Glutamatergic neuron (in vitro differentiated cells): ENCODE data around the gene PALMD. TPM values are rescaled to one million over a fixed set of nuclear protein-coding genes. Genes with fewer than 3 reads are reported as not detected.

Experiments
- DNase-seq: peaks from one replicate; pipeline ENCODE4 v3.0.0; 2022
- H3K27ac Mint-ChIP-seq: one replicate; pipeline ENCODE4 v1.8.0; 2020; ENCODE audit warnings: mild to moderate bottlenecking, mixed read lengths, inconsistent platforms; ENCODE audit not compliant: unreplicated experiment
- H3K27me3 Mint-ChIP-seq: one replicate; pipeline ENCODE4 v1.8.0; 2020; ENCODE audit warnings: mild to moderate bottlenecking, moderate library complexity, mixed read lengths, inconsistent platforms; ENCODE audit not compliant: unreplicated experiment
- H3K36me3 Mint-ChIP-seq: one replicate; pipeline ENCODE4 v1.8.0; 2020; ENCODE audit warnings: mild to moderate bottlenecking, mixed read lengths, inconsistent platforms; ENCODE audit not compliant: unreplicated experiment
- H3K4me1 Mint-ChIP-seq: one replicate; pipeline ENCODE4 v1.8.0; 2020; ENCODE audit warnings: mild to moderate bottlenecking, low read depth, mixed read lengths, inconsistent platforms; ENCODE audit not compliant: unreplicated experiment
- H3K4me3 Mint-ChIP-seq: one replicate; pipeline ENCODE4 v1.8.0; 2020; ENCODE audit warnings: mild to moderate bottlenecking, mixed read lengths, inconsistent platforms; ENCODE audit not compliant: unreplicated experiment
- H3K9me3 Mint-ChIP-seq: one replicate; pipeline ENCODE4 v1.8.0; 2020; ENCODE audit warnings: mild to moderate bottlenecking, moderate library complexity, mixed read lengths, inconsistent platforms; ENCODE audit not compliant: unreplicated experiment
- total RNA-seq: library from RNA; stranded (reverse); fragmentation: NEBNext Ultra II Directional; extraction: Animal tissue kit (Norgen Biotek cat#: 25700); gene quantifications from one replicate; pipeline ENCODE4 v1.2.1, GENCODE V29; 2021; ENCODE audit not compliant: unreplicated experiment
- TF ChIP-seq, protein P1 (sequence below): fragments of 200-600 bp; sonication (generic); IDR thresholded peaks from one replicate; pipeline ENCODE4 v1.5.0; 2021; ENCODE audit not compliant: partially characterized antibody, unreplicated experiment

The PALMD gene
- total RNA-seq, 1 donor from 2014 or later = 5.1 TPM

DNA sequence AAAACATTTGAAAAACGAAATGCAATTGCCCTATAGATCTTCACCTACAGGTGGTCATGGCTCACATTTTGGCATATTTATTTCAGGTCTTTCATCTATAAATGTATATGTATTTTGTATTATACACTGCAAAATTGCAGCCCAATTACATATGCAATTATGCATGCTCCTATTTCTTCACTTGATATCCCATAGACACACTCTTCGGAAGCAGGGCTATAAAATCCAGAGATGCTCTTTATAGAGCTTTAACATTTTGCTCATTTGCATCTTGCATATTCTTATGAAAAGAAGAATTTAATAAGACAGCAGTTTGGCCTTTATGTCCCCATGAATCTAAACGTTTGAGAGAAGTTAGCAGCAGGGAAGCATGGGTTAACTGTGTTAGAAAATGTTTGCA, 44.7 kb upstream of the PALMD start:
- Mint-ChIP-seq H3K27me3 (no peaks in the 10 kb centered on the region), H3K27ac (no peak overlapping the region), H3K4me1 (no peaks in the 10 kb centered on the region), H3K36me3 (no peaks in the 10 kb centered on the region), H3K9me3 (no peaks in the 10 kb centered on the region), H3K4me3 (no peak overlapping the region)
- TF ChIP-seq, protein P1, sequence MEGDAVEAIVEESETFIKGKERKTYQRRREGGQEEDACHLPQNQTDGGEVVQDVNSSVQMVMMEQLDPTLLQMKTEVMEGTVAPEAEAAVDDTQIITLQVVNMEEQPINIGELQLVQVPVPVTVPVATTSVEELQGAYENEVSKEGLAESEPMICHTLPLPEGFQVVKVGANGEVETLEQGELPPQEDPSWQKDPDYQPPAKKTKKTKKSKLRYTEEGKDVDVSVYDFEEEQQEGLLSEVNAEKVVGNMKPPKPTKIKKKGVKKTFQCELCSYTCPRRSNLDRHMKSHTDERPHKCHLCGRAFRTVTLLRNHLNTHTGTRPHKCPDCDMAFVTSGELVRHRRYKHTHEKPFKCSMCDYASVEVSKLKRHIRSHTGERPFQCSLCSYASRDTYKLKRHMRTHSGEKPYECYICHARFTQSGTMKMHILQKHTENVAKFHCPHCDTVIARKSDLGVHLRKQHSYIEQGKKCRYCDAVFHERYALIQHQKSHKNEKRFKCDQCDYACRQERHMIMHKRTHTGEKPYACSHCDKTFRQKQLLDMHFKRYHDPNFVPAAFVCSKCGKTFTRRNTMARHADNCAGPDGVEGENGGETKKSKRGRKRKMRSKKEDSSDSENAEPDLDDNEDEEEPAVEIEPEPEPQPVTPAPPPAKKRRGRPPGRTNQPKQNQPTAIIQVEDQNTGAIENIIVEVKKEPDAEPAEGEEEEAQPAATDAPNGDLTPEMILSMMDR = no peak
- DNase-seq = no peak

DNA sequence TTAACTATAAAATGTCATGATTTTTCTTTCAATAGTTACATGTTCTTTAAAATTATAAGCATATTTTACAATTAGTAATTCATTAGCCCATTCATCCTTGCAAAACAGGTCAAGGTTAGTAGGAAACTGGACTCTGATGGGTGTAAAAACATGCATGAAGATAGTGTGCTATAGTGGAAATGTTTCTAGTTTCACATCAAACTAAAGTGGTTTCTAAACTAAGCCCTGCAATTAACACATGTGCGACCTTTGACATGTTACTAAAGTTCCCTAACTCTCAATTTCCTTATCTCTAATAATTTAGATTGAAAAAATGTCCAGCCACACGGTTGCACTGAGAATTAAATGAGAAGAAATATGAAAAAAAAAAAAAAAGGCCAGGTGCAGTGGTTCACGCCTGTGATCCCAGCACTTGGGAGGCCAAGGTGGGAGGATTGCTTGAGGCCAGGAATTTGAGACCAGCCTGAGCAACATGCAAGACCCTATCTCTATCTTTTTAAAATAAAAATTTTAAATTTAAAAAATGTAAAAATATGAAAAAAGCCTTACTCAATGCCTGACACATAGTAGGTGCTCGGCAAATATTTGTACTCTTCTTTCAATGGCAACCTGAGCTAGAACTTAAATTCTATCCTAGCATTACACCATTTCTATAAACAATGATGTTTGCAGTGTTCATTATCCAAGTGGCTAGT, 44.1 kb upstream of the PALMD start:
- Mint-ChIP-seq H3K27me3 (no peaks in the 10 kb centered on the region), H3K4me1 (no peaks in the 10 kb centered on the region), H3K9me3 (no peaks in the 10 kb centered on the region), H3K4me3 (no peak overlapping the region), H3K27ac (no peak overlapping the region), H3K36me3 (no peaks in the 10 kb centered on the region)
- no peak for DNase-seq
- TF ChIP-seq, protein P1 = no peak

DNA sequence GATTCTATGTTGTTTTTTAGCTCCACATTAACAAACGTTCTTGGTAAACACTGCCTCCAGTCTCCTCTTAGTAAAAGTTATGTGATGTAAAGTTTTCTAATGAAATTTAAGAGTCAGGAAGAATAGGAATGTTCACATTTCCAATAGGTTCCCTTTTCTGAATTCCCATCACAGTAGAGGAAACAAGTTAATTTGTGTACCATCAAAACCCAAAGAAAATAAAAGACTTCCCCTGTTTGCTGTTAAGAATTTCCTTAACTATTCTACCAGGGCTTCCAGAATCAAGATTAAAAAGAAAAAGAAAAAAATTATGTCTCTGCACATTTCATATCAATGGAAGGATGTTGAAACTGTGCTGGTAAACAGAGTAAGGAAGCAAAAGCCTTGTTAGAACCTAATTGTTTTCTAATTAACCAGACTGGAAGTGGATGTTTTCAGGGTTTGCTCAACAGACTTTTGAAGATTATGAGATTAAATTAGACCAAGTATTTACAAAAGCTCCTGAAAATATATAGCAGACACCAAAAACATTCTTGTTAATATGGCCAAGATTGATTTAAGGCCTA, 43.4 kb upstream of the PALMD start:
- Mint-ChIP-seq H3K27ac (no peak overlapping the region), H3K4me1 (no peaks in the 10 kb centered on the region), H3K9me3 (peaks cover under 1% of the 10 kb centered on the region), H3K27me3 (no peaks in the 10 kb centered on the region), H3K4me3 (no peak overlapping the region), H3K36me3 (no peaks in the 10 kb centered on the region)
- TF ChIP-seq, protein P1 = no peak
- no peak for DNase-seq

DNA sequence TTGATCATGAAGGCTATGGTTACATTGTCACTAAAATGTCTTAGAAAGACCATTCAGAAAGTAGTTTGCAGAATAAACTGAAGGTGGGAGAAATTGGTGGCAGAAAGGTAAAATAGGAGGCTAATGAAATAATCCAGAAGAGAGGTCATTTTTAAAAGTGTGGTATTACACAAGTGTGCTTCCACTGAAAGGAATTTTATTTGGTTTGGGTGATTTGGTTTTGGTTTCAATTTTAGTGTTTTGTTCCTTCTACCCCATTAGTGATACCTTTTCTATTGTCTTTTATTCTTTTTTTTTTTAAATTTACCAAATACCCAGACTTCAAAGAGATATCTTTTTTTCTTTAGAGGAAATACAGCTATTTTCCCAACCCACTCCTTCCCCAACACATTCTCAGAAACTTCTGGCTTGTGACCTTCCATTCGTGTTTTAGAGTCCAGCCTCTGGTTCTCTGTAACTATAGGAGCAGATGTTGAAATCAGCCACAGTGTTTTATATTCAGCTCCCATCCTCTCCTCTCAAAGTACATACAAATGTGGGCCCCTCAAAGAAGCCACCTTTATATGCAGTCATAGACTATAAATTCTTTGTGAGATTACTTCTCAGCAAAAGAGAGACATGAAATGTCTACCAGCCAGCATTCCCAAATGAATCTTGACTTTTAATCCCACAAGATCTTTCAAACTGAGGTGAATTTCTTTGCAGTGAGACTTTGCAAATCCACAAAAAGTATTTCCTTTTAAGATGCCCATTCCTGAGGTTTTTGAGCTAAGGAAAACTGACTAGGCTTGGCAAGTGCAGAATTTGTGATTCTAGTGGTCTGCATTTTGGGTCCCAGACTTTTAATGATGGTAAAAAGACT, 42.0 kb upstream of the PALMD start:
- no peak overlapping the region for H3K4me3 Mint-ChIP-seq
- peaks cover 7% of the 10 kb centered on the region for H3K36me3 Mint-ChIP-seq
- TF ChIP-seq, protein P1 = no peak
- no peaks in the 10 kb centered on the region for H3K27me3 Mint-ChIP-seq
- H3K9me3 Mint-ChIP-seq = peaks cover 3% of the 10 kb centered on the region
- DNase-seq = no peak
- no peaks in the 10 kb centered on the region for H3K4me1 Mint-ChIP-seq
- no peak overlapping the region for H3K27ac Mint-ChIP-seq
